ENCODE data around the gene MRPL2.
A peak's percentile ranks its signal among the peaks of the same experiment; 100 is the strongest.

Gene MRPL2

DNA sequence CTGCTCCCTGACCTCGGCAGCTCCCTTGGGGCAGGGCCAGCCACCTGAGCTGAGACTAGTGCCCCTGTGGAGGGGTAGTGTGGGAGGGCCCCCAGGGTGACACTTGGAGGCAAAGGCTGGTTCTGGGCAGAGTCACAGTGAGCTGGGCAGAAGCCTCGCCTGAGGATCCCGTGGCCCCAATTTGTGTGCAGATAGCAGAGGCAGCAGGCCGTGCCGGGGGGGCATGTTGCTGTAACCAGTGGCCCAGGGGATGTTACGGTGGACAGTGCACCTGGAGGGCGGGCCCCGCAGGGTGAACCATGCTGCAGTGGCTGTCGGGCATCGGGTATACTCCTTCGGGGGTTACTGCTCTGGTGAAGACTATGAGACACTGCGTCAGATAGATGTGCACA is 42.3 kb downstream of the MRPL2 start:
- no peak for DNase-seq

DNA sequence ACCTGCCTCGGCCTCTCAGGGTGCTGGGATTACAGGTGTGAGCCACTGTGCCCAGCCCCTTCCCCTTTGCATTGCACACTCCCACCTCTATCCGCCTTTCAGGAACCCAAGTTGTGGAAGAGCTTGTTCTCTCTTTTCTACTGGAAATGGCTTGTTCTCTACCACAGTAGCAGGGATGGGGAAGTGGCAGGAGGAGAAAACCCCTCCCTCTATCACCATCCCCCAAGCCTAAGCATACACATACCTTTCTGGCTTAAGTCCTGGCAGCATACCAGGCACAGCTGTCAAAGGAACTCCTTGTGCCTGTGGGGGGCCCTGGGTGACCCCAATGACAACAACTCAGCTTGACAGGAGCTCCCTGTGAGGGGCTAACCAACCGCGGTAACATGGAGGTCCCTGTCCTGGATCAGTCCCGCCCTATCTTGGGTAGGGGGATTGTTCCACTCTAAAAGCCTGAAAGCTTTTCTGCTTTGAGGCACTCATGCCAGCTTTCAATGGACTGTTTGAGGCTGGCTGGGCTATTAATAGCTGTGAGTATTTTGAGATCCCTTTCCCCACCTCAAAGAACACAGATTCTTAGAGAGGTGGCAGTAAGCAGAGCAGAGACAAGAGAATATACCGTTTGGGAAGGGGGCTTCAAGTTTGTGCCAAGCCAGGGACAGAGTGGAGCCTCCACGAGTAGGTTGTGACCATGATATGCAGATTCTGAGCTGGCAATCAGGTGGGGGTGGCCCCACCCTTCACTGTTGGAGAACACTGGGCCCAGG is 42.9 kb downstream of the MRPL2 start:
- DNase-seq: no peak

- peak in 1 of 2 experiments; percentile 63 for DNase-seq
Measured at GRCh38 chr6:43014434-43014909, 44.8 kb downstream of the MRPL2 start.

DNA sequence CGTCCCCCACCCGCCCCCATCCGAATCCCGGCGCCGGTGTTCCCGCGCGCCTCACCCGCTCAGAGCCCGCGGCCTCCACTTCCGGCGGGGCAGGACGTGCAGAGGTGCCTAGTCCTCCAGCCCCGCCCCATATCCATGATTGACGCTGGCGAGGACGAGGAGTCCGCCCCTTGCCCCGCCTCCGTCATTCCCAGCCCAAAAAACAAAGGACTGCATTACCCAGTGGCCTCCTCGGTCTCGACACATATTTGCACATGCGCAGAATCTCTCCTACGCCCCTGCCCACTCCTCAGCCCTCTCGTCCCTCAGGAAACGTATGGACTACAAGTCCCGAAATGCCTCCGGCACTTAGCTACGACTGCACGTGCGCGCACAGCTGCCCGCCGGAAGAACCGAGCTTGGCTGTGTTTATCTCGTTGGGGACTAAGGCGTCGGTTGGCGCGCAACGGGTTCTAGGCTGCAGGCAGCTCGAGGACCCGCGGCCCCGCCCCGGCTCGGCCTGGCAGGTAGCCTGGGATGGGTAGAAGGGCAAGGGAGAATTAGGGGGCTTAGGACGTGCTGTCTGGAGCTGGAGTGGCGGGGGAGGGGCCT is 45.3 kb downstream of the MRPL2 start, which contains the start of the genes KLHDC3 and MEA1:
KLHDC3 (plus strand) TSS at position 407 of the 591 bp plus-strand sequence. CDS start 2,944 bp downstream, outside the sequence.
MEA1 (minus strand) TSS at position 104 of the 591 bp plus-strand sequence. CDS start 133 bp downstream, outside the sequence.
- peak; percentile 99 to 100 for DNase-seq

DNA sequence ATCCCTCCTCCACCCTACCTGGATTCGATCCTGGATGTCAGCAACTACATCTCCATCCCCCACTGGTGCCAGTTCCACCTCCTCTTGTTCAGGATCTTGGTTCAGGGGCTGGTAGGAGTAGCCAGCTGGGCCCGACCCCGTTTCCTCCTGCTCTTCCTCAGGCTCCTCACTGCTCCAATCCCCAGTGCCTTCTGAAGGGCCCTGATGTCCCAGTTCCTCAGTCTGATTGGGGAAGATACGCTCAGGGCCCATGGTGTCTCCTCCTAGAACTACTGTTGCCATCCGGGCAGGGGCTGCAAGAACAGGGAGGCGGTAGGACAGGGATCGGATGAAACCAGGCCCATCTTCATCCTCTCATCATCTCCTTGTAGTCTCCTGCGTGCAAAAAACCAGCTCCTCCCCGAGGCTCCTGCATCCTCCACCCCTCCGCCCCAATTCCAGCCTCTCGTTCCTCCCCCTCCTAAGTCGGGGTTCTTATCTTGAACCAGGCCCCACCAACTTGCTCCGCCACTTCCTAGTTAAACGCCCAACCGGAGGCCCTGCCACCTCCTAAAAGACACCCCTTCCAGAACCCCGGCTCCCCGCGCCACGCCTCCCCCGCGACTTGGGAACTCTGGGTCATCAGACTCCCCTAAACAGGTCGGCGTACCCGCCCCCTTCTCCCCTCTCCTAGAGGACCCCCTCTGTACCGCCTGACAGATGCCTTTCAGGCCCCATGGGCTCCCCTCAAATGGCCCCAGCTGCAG is 46.0 kb downstream of the MRPL2 start:
- DNase-seq: peak in 1 of 2 experiments; percentile 39

GRCh38 chr6:43012364-43012763 is 46.9 kb downstream of the MRPL2 start:
- no peak for DNase-seq

DNA sequence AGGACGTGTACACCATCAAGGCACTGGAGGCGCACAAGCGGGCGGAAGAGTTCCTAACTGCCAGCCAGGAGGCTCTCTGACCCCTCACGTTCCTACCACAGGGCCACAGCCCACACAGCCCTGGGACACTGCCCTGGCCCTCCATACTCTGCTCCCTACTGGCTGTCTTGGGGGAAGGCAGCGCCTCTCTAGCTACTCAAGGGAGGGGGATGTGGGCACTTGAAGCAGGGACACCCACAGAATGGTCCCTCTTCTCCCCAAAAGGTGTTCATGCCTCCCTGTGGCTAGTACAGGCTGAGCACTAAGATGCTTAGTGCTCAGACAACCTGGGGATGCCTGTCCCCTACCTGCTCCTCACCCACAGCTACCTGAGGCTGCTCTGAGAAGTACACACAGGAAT is 48.0 kb downstream of the MRPL2 start:
- no peak for DNase-seq

- DNase-seq: peak; percentile 18 to 64
Measured at GRCh38 chr6:43009124-43009523, 50.1 kb downstream of the MRPL2 start.

DNA sequence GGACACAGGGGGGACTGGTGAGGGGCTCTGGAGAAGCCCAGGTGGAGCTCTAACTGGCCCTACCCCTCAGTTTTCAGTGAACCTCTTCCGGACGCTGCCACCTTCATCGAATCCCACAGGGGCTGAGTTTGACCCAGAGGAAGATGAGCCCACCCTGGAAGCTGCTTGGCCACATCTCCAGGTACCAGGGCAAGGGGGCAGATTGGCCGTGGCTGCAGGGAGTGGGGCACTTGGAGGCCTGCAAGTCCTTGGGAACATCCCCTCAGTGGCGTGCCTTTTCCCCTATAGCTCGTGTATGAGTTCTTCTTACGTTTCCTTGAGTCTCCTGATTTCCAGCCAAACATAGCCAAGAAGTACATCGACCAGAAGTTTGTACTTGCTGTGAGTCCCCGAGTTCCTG is 52.1 kb downstream of the MRPL2 start:
- no peak for DNase-seq

GRCh38 chr6:43006251-43006650 is 53.0 kb downstream of the MRPL2 start:
- no peak for DNase-seq

- DNase-seq: no peak
Measured at GRCh38 chr6:43005844-43006243, 53.4 kb downstream of the MRPL2 start.
